CD8-positive, alpha-beta memory T cell (primary cell): ENCODE data around the gene ARMC9. TPM values are rescaled to one million over a fixed set of nuclear protein-coding genes. Genes with fewer than 3 reads are reported as not detected.
A peak's percentile ranks its signal among the peaks of the same experiment; 100 is the strongest.

Experiments
- CTCF ChIA-PET: fragments of 350-600 bp; sonication (Branson Sonifier 250); formaldehyde crosslinking; loops from one replicate; lab custom pipeline; 2021; ENCODE audit warnings: antibody characterized with exemption; lab: Charles Lee
- POLR2A ChIA-PET: fragments of 350-600 bp; sonication (Branson Sonifier 250); formaldehyde crosslinking; loops from one replicate; lab custom pipeline; 2021; ENCODE audit warnings: antibody characterized with exemption; lab: Charles Lee
- DNase-seq, 5 donors: peaks; one replicate each; pipeline versions ENCODE4 v3.0.0 to v3.0.0-alpha.2; 2020 to 2022; ENCODE audit warnings: mixed read lengths in 1 of 5
- H3K27ac ChIP-seq: one replicate; pipeline ENCODE4 v1.7.0; 2013; ENCODE audit warnings: low read depth, mild to moderate bottlenecking, low read length, moderate library complexity
- H3K27me3 ChIP-seq: 2 replicates; pipeline ENCODE4 v1.7.0; 2013; ENCODE audit warnings: low read length, mild to moderate bottlenecking; ENCODE audit not compliant: insufficient read depth, poor library complexity, severe bottlenecking
- H3K36me3 ChIP-seq: 2 replicates; pipeline ENCODE4 v1.7.0; 2013; ENCODE audit warnings: mild to moderate bottlenecking, low read length, moderate library complexity; ENCODE audit not compliant: insufficient read depth
- H3K4me1 ChIP-seq: 2 replicates; pipeline ENCODE4 v1.7.0; 2013; ENCODE audit warnings: mild to moderate bottlenecking, low read length, moderate library complexity; ENCODE audit not compliant: insufficient read depth
- H3K4me3 ChIP-seq: 2 replicates; pipeline ENCODE4 v1.7.0; 2013; ENCODE audit warnings: mild to moderate bottlenecking, low read length
- H3K9me3 ChIP-seq: 2 replicates; pipeline ENCODE4 v1.7.0; 2013; ENCODE audit warnings: mild to moderate bottlenecking, low read length
- H3K27ac Mint-ChIP-seq, 8 donors: one replicate each; pipeline ENCODE4 v1.8.0; 2020 to 2021; ENCODE audit warnings: mixed read lengths in 8 of 8, mild to moderate bottlenecking in 6 of 8, inconsistent platforms in 3 of 8, moderate library complexity in 3 of 8
- H3K27me3 Mint-ChIP-seq, 2 donors: one replicate each; pipeline ENCODE4 v1.8.0; 2020 to 2021; ENCODE audit warnings: mixed read lengths in 2 of 2, mild to moderate bottlenecking in 1 of 2, moderate library complexity in 1 of 2
- H3K36me3 Mint-ChIP-seq, 3 donors: one replicate each; pipeline ENCODE4 v1.8.0; 2020 to 2021; ENCODE audit warnings: mixed read lengths in 3 of 3, inconsistent platforms in 1 of 3, mild to moderate bottlenecking in 1 of 3
- H3K4me1 Mint-ChIP-seq, 3 donors: one replicate each; pipeline ENCODE4 v1.8.0; 2020 to 2021; ENCODE audit warnings: mixed read lengths in 3 of 3, inconsistent platforms in 1 of 3, mild to moderate bottlenecking in 1 of 3
- H3K4me3 Mint-ChIP-seq, 7 donors: one replicate each; pipeline ENCODE4 v1.8.0; 2020 to 2021; ENCODE audit warnings: mixed read lengths in 7 of 7, mild to moderate bottlenecking in 6 of 7, moderate library complexity in 4 of 7, inconsistent platforms in 2 of 7
- H3K9me3 Mint-ChIP-seq, 5 donors: one replicate each; pipeline ENCODE4 v1.8.0; 2020 to 2022; ENCODE audit warnings: mixed read lengths in 5 of 5, mild to moderate bottlenecking in 3 of 5, moderate library complexity in 2 of 5, inconsistent platforms in 1 of 5
- polyA plus RNA-seq: library from polyadenylated mRNA; unstranded; fragments of 300-500 nt; fragmentation: Illumina TruSeq; gene quantifications from one replicate; pipeline ENCODE4 v1.2.3, GENCODE V29; 2021
- total RNA-seq, 2 experiments: library from RNA; stranded (reverse); gene quantifications; one replicate each; pipeline ENCODE4 v1.2.3, GENCODE V29; 2021

ARMC9 gene
- total and polyA plus RNA-seq, 3 experiments from 2014 or later, result 1.0 to 6.4 (median 5.3) TPM

GRCh38 chr2:231185050-231185725, 13.2 kb upstream of the ARMC9 start:
- Histone ChIP-seq H3K27me3 (no peaks in the 10 kb centered on the region), H3K27ac (no peak overlapping the region), H3K4me3 (no peak overlapping the region), H3K9me3 (no peaks in the 10 kb centered on the region), H3K36me3 (no peaks in the 10 kb centered on the region), H3K4me1 (no peaks in the 10 kb centered on the region)
- DNase-seq, result no peak
- peaks cover 14 to 28% of the 10 kb centered on the region in 2 donors for H3K27me3 Mint-ChIP-seq
- POLR2A ChIA-PET, result no interaction called here
- no peaks in the 10 kb centered on the region for H3K36me3 Mint-ChIP-seq
- no peak overlapping the region for H3K4me3 Mint-ChIP-seq
- H3K27ac Mint-ChIP-seq, result peak overlapping the region in 1 of 8 donors; percentile 63
- H3K9me3 Mint-ChIP-seq, result no peaks in the 10 kb centered on the region
- CTCF ChIA-PET, result no interaction called here
- H3K4me1 Mint-ChIP-seq, result peaks cover 2% of the 10 kb centered on the region in 3 donors

- H3K9me3 Mint-ChIP-seq, result no peaks in the 10 kb centered on the region
- Histone ChIP-seq H3K36me3 (no peaks in the 10 kb centered on the region), H3K4me3 (no peak overlapping the region), H3K9me3 (no peaks in the 10 kb centered on the region), H3K4me1 (no peaks in the 10 kb centered on the region), H3K27ac (no peak overlapping the region), H3K27me3 (no peaks in the 10 kb centered on the region)
- H3K4me3 Mint-ChIP-seq, result no peak overlapping the region
- H3K4me1 Mint-ChIP-seq, result no peaks in the 10 kb centered on the region
- peaks cover 14 to 32% of the 10 kb centered on the region in 2 donors for H3K27me3 Mint-ChIP-seq
- POLR2A ChIA-PET, result no interaction called here
- no peak for DNase-seq
- H3K36me3 Mint-ChIP-seq, result no peaks in the 10 kb centered on the region
- no peak overlapping the region for H3K27ac Mint-ChIP-seq
- CTCF ChIA-PET, result no interaction called here
Observed at GRCh38 chr2:231185886-231186285, 12.5 kb upstream of the ARMC9 start.

GRCh38 chr2:231186325-231186724, 12.1 kb upstream of the ARMC9 start:
- POLR2A ChIA-PET, result no interaction called here
- Mint-ChIP-seq H3K27ac (no peak overlapping the region), H3K4me1 (no peaks in the 10 kb centered on the region), H3K9me3 (no peaks in the 10 kb centered on the region), H3K4me3 (no peak overlapping the region), H3K36me3 (no peaks in the 10 kb centered on the region), H3K27me3 (peaks cover 14 to 32% of the 10 kb centered on the region in 2 donors)
- no peaks in the 10 kb centered on the region for H3K4me1 ChIP-seq
- CTCF ChIA-PET, result no interaction called here
- H3K27ac ChIP-seq, result no peak overlapping the region
- no peak for DNase-seq
- H3K9me3 ChIP-seq, result no peaks in the 10 kb centered on the region
- no peaks in the 10 kb centered on the region for H3K27me3 ChIP-seq
- H3K36me3 ChIP-seq, result no peaks in the 10 kb centered on the region
- H3K4me3 ChIP-seq, result no peak overlapping the region

- no peaks in the 10 kb centered on the region for H3K36me3 Mint-ChIP-seq
- Histone ChIP-seq H3K27ac (no peak overlapping the region), H3K9me3 (no peaks in the 10 kb centered on the region), H3K4me3 (no peak overlapping the region), H3K4me1 (no peaks in the 10 kb centered on the region), H3K36me3 (no peaks in the 10 kb centered on the region), H3K27me3 (no peaks in the 10 kb centered on the region)
- DNase-seq, result no peak
- ChIA-PET CTCF (no interaction called here), POLR2A (no interaction called here)
- H3K9me3 Mint-ChIP-seq, result no peaks in the 10 kb centered on the region
- no peaks in the 10 kb centered on the region for H3K4me1 Mint-ChIP-seq
- H3K4me3 Mint-ChIP-seq, result no peak overlapping the region
- H3K27ac Mint-ChIP-seq, result peak overlapping the region in 1 of 8 donors; percentile 89
- peaks cover 24 to 41% of the 10 kb centered on the region in 2 donors for H3K27me3 Mint-ChIP-seq
Observed at GRCh38 chr2:231187736-231188505, 10.5 kb upstream of the ARMC9 start.

- no peaks in the 10 kb centered on the region for H3K36me3 ChIP-seq
- peaks cover 24 to 41% of the 10 kb centered on the region in 2 donors for H3K27me3 Mint-ChIP-seq
- H3K27ac ChIP-seq, result no peak overlapping the region
- H3K4me1 ChIP-seq, result no peaks in the 10 kb centered on the region
- no peaks in the 10 kb centered on the region for H3K36me3 Mint-ChIP-seq
- no peaks in the 10 kb centered on the region for H3K9me3 Mint-ChIP-seq
- H3K4me3 Mint-ChIP-seq, result no peak overlapping the region
- ChIA-PET CTCF (no interaction called here), POLR2A (no interaction called here)
- no peaks in the 10 kb centered on the region for H3K9me3 ChIP-seq
- no peak overlapping the region for H3K4me3 ChIP-seq
- no peaks in the 10 kb centered on the region for H3K4me1 Mint-ChIP-seq
- no peak for DNase-seq
- peak overlapping the region in 1 of 8 donors; percentile 89 for H3K27ac Mint-ChIP-seq
- H3K27me3 ChIP-seq, result no peaks in the 10 kb centered on the region
Observed at GRCh38 chr2:231188506-231189170, 9.8 kb upstream of the ARMC9 start.

GRCh38 chr2:231189171-231189530, 9.3 kb upstream of the ARMC9 start:
- Histone ChIP-seq H3K27me3 (no peaks in the 10 kb centered on the region), H3K4me3 (no peak overlapping the region), H3K4me1 (no peaks in the 10 kb centered on the region), H3K36me3 (no peaks in the 10 kb centered on the region), H3K9me3 (no peaks in the 10 kb centered on the region), H3K27ac (no peak overlapping the region)
- ChIA-PET POLR2A (no interaction called here), CTCF (no interaction called here)
- Mint-ChIP-seq H3K9me3 (no peaks in the 10 kb centered on the region), H3K4me3 (no peak overlapping the region), H3K27ac (no peak overlapping the region), H3K4me1 (no peaks in the 10 kb centered on the region), H3K36me3 (no peaks in the 10 kb centered on the region), H3K27me3 (peaks cover 24 to 43% of the 10 kb centered on the region in 2 donors)
- DNase-seq, result no peak

GRCh38 chr2:231189571-231190495, 8.6 kb upstream of the ARMC9 start:
- Histone ChIP-seq H3K4me3 (no peak overlapping the region), H3K27ac (no peak overlapping the region), H3K27me3 (no peaks in the 10 kb centered on the region), H3K4me1 (no peaks in the 10 kb centered on the region), H3K36me3 (no peaks in the 10 kb centered on the region), H3K9me3 (no peaks in the 10 kb centered on the region)
- Mint-ChIP-seq H3K4me3 (peak overlapping the region in 1 of 7 donors; percentile 33), H3K36me3 (no peaks in the 10 kb centered on the region), H3K27ac (peak overlapping the region in 1 of 8 donors; percentile 71), H3K27me3 (peaks cover 24 to 44% of the 10 kb centered on the region in 2 donors), H3K4me1 (no peaks in the 10 kb centered on the region), H3K9me3 (no peaks in the 10 kb centered on the region)
- POLR2A ChIA-PET, result no interaction called here
- no peak for DNase-seq
- CTCF ChIA-PET, result no interaction called here
